Ascending aorta (tissue), 2 donors: ENCODE measurements around the gene RUSF1. TPM values are rescaled to one million over a fixed set of nuclear protein-coding genes. Genes with fewer than 3 reads are reported as not detected.

Experiments
- DNase-seq, 2 donors: peaks; one replicate each; pipeline ENCODE4 v3.0.0-alpha.2; 2019; ENCODE audit warnings: low spot score in 2 of 2
- H3K27ac ChIP-seq, 2 donors: fragments of 200-600 bp; sonication (generic); one replicate each; pipeline ENCODE4 v1.5.1; 2016 to 2017; ENCODE audit warnings: mild to moderate bottlenecking in 1 of 2
- H3K27me3 ChIP-seq: fragments of 200-600 bp; sonication (generic); one replicate; pipeline ENCODE4 v1.5.1; 2017
- H3K36me3 ChIP-seq, 2 donors: fragments of 200-600 bp; sonication (generic); one replicate each; pipeline ENCODE4 v1.5.1; 2016
- H3K4me1 ChIP-seq, 2 donors: fragments of 200-600 bp; sonication (generic); one replicate each; pipeline ENCODE4 v1.5.1; 2016 to 2017; ENCODE audit warnings: mild to moderate bottlenecking in 1 of 2
- H3K4me3 ChIP-seq, 2 donors: fragments of 200-600 bp; sonication (generic); one replicate each; pipeline ENCODE4 v1.5.1; 2016 to 2017; ENCODE audit warnings: mild to moderate bottlenecking in 1 of 2
- H3K9me3 ChIP-seq, 2 donors: fragments of 200-600 bp; sonication (generic); one replicate each; pipeline ENCODE4 v1.5.1; 2016
- intact Hi-C: fragments of 100-400 bp; cut with DNase I; formaldehyde crosslinking; loops from one replicate; pipeline ENCODE4 v1.15.1; 2023
- total RNA-seq: library from RNA; depleted of rRNA; stranded (reverse); fragments of >200 nt; gene quantifications from one replicate; pipeline ENCODE4 v1.1.0, GENCODE V29; 2016
- TF ChIP-seq, protein P1 (sequence below), 3 experiments: fragments of 200-600 bp in 2 of 3; fragments of 450-650 bp in 1 of 3; sonication (generic) in 2 of 3; IDR thresholded peaks; one replicate each; pipeline ENCODE4 v1.5.1; 2016 to 2019; ENCODE audit warnings: antibody characterized with exemption in 3 of 3, mild to moderate bottlenecking in 1 of 3, moderate library complexity in 1 of 3

The RUSF1 gene
- total RNA-seq, 1 donor from 2014 or later: 80.9 TPM

DNA sequence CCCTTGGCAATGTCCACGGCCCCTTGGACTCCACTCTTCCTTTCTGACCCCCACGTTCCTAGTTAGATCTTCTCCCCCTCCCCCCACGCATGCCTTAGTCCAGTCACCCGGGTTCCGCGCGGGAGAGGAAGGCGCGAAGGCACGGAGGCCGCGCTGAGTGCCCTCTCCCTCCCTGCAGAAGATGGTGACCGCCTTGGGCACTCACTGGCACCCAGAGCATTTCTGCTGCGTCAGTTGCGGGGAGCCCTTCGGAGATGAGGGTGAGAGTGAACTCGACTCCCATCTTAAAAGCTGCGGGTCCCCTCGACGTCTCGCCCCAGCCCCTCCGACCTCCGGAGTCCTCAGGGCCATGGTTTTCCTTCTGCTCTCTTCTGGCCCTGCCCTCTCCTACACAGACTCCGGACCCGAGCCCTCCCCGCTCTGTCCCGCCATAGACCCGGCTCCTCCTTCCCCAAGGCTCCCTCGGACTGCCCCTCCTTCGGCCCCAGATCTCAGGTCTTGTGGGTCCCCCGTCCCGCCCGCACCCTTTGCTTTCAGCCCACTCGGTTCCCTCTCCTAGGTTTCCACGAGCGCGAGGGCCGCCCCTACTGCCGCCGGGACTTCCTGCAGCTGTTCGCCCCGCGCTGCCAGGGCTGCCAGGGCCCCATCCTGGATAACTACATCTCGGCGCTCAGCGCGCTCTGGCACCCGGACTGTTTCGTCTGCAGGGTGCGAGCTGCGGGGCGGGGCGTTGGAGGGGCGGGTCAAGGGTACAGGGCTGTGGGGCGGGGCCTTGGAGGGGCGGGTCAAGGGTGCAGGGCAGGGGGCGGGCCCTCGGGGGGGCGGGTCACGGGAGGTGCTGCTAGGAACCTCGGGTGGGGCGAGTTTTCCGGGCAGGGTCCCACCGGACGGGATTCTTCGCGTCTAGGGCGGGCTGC, 31.6 kb downstream of the RUSF1 start:
- Histone ChIP-seq H3K4me1 (peaks cover 0 to 11% of the 10 kb centered on the region in 2 donors), H3K27ac (no peak overlapping the region), H3K9me3 (no peaks in the 10 kb centered on the region), H3K4me3 (peak overlapping the region; percentile 24 to 41), H3K27me3 (no peaks in the 10 kb centered on the region), H3K36me3 (peaks cover 49 to 60% of the 10 kb centered on the region in 2 donors)
- peak in 1 of 2 donors; percentile 84 for DNase-seq
- TF ChIP-seq, protein P1, sequence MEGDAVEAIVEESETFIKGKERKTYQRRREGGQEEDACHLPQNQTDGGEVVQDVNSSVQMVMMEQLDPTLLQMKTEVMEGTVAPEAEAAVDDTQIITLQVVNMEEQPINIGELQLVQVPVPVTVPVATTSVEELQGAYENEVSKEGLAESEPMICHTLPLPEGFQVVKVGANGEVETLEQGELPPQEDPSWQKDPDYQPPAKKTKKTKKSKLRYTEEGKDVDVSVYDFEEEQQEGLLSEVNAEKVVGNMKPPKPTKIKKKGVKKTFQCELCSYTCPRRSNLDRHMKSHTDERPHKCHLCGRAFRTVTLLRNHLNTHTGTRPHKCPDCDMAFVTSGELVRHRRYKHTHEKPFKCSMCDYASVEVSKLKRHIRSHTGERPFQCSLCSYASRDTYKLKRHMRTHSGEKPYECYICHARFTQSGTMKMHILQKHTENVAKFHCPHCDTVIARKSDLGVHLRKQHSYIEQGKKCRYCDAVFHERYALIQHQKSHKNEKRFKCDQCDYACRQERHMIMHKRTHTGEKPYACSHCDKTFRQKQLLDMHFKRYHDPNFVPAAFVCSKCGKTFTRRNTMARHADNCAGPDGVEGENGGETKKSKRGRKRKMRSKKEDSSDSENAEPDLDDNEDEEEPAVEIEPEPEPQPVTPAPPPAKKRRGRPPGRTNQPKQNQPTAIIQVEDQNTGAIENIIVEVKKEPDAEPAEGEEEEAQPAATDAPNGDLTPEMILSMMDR (IDR thresholded peaks at IDR 0.05): no peak
- intact Hi-C loops: loop anchor here (10.0 kb wide), 1 partner anchor 238 kb away; a partner anchor contains a TSS

DNA sequence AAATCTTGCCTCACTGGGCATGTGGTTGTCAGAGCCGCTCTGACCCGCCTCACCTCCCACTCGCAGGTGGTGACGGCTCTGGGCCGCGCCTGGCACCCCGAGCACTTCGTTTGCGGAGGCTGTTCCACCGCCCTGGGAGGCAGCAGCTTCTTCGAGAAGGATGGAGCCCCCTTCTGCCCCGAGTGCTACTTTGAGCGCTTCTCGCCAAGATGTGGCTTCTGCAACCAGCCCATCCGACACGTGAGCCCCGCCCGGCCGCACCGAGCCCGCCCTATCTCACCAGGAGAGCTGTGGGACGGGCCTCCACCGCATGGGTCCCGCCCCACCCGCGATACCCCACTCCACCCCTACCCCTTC, 32.3 kb downstream of the RUSF1 start:
- H3K4me3 ChIP-seq: no peak overlapping the region
- H3K4me1 ChIP-seq: peaks cover 0 to 15% of the 10 kb centered on the region in 2 donors
- no peak overlapping the region for H3K27ac ChIP-seq

DNA sequence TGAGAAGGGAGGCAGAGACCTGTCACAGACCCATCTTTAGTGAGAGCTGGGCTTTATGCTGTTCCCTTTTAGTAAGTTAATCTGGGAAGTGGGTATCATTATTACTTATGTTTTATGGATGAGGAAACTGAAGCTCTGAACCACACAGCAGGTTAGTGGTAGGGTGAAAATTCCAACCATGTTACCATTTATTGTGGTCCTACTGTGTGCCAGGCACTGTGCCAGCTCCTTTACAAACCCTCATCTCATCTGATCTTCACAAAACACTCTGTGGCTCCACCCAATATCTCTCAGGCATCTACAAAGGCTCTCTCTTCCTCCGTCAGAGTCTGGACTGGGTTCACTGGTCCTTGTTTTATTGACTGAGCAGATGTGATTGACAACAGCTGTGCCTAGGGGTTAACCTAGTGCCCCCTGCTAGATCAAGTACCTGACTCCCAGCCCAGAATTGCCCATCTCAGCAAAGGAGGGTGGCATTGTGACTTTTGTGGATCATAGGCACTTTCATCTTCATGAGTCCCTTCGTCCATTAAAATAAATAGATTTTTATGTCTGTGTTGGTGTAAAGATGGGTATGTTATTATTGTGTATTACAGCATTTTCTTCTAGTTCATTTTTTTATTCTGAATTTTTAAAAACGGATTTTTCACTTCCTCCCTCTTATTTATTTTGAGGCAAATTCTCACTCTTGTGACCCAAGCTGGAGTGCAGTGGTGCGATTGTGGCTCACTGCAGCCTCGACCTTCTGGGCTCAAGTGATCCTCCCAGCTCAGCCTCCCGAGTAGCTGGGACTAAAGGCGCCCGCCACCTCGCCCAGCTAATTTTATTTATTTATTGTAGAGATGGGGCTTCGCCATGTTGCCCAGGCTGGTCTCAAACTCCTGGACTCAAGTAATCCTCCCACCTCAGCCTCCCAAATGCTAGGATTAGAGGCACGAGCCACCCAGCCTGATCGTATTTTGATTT, 33.1 kb downstream of the RUSF1 start:
- H3K36me3 ChIP-seq: peaks cover 49 to 60% of the 10 kb centered on the region in 2 donors
- no peak overlapping the region for H3K4me3 ChIP-seq
- TF ChIP-seq, protein P1 (IDR thresholded peaks at IDR 0.05): no peak
- no peaks in the 10 kb centered on the region for H3K9me3 ChIP-seq
- H3K27me3 ChIP-seq: no peaks in the 10 kb centered on the region
- intact Hi-C loops: loop anchor here (10.0 kb wide), 1 partner anchor 240 kb away; a partner anchor contains a TSS
- no peak for DNase-seq
- peaks cover 0 to 24% of the 10 kb centered on the region in 2 donors for H3K4me1 ChIP-seq
- peak overlapping the region in 1 of 2 donors; percentile 14 for H3K27ac ChIP-seq

More for the DNA sequence above, 32.3 kb downstream of the RUSF1 start:
- H3K27me3 ChIP-seq: no peaks in the 10 kb centered on the region
- peaks cover 49 to 60% of the 10 kb centered on the region in 2 donors for H3K36me3 ChIP-seq
- H3K9me3 ChIP-seq: no peaks in the 10 kb centered on the region
- intact Hi-C loops: loop anchor here (10.0 kb wide), 1 partner anchor 239 kb away; a partner anchor contains a TSS
- no peak for DNase-seq
- TF ChIP-seq, protein P1 (IDR thresholded peaks at IDR 0.05): no peak

DNA sequence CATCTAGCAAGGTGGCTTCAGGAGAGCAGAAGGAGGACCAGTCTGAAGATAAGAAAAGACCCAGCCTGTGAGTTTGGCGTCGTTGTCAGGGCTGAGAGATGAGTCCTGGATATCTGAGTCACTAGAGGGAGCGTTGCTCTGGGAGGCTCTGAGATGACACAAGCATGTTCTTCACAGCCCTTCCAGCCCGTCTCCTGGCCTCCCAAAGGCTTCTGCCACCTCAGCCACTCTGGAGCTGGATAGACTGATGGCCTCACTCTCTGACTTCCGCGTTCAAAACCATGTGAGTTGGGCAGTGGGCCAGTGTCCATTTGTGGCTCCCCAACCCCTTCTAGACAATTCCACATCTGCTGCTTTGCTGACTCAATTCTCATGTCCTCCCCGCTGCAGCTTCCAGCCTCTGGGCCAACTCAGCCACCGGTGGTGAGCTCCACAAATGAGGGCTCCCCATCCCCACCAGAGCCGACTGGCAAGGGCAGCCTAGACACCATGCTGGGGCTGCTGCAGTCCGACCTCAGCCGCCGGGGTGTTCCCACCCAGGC, 33.9 kb downstream of the RUSF1 start:
- TF ChIP-seq, protein P1 (IDR thresholded peaks at IDR 0.05): no peak
- Histone ChIP-seq H3K4me3 (no peak overlapping the region), H3K36me3 (peaks cover 49 to 59% of the 10 kb centered on the region in 2 donors), H3K27me3 (no peaks in the 10 kb centered on the region), H3K27ac (peak overlapping the region in 1 of 2 donors; percentile 14), H3K4me1 (peaks cover 0 to 26% of the 10 kb centered on the region in 2 donors), H3K9me3 (no peaks in the 10 kb centered on the region)
- DNase-seq: no peak
- intact Hi-C loops: loop anchor here (10.0 kb wide), 1 partner anchor 241 kb away; a partner anchor contains a TSS
